Suprapubic skin (tissue), 4 donors: ENCODE measurements around the gene MCRIP1.
"Not testable (repeated sequence)": the region's sequence is repeated elsewhere in the genome, so short reads cannot be mapped to it uniquely, and the experiment has no call there.

Source experiments
- EP300 ChIP-seq: sonication (generic); formaldehyde crosslinking; IDR thresholded peaks from one replicate; pipeline ENCODE4 v1.6.1; 2017; ENCODE audit warnings: antibody characterized with exemption
- POLR2A ChIP-seq, 2 donors: fragments of 450-650 bp; IDR thresholded peaks; one replicate each; pipeline ENCODE4 v1.6.1; 2017; ENCODE audit warnings: antibody characterized with exemption in 2 of 2, mild to moderate bottlenecking in 2 of 2, moderate library complexity in 2 of 2
- POLR2AphosphoS5 ChIP-seq, 3 donors: sonication (generic); formaldehyde crosslinking; IDR thresholded peaks; one replicate each; pipeline ENCODE4 v1.6.1; 2017; ENCODE audit warnings: antibody characterized with exemption in 3 of 3
- TF ChIP-seq, protein P1 (sequence below), 2 donors: fragments of 200-600 bp in 1 of 2; fragments of 450-650 bp in 1 of 2; sonication (generic) in 1 of 2; IDR thresholded peaks; one replicate each; pipeline ENCODE4 v1.5.1; 2016 to 2019; ENCODE audit warnings: antibody characterized with exemption in 2 of 2, mild to moderate bottlenecking in 1 of 2, moderate library complexity in 1 of 2

DNA sequence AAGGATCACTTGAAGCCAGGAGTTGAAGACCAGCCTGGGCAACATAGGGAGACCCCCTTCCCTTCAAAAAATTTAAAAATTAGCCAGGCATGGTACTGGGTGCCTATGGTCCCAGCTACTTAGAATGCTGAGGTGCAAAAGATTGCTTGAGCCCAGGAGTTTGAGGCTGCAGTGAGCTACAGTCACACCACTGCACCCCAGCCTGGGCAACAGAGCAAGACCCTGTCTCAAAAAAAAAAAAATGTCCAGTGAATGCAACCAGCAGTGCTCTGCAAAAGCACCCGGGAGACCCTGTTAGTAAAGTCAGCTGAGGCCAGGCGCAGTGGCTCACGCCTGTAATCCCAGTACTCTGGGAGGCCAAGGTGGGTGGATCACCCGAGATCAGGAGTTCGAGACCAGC lies 7.0 kb upstream of the MCRIP1 start:
- TF ChIP-seq, protein P1, sequence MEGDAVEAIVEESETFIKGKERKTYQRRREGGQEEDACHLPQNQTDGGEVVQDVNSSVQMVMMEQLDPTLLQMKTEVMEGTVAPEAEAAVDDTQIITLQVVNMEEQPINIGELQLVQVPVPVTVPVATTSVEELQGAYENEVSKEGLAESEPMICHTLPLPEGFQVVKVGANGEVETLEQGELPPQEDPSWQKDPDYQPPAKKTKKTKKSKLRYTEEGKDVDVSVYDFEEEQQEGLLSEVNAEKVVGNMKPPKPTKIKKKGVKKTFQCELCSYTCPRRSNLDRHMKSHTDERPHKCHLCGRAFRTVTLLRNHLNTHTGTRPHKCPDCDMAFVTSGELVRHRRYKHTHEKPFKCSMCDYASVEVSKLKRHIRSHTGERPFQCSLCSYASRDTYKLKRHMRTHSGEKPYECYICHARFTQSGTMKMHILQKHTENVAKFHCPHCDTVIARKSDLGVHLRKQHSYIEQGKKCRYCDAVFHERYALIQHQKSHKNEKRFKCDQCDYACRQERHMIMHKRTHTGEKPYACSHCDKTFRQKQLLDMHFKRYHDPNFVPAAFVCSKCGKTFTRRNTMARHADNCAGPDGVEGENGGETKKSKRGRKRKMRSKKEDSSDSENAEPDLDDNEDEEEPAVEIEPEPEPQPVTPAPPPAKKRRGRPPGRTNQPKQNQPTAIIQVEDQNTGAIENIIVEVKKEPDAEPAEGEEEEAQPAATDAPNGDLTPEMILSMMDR (IDR thresholded peaks at IDR 0.05): not testable (repeated sequence)
- TF ChIP-seq EP300; POLR2AphosphoS5 (IDR thresholded peaks at IDR 0.05); POLR2A (IDR thresholded peaks at IDR 0.05): not testable (repeated sequence)
